HG03521 (cell line): Measurements from ENCODE around the gene CCDC24.

Experiments used
- ATAC-seq: cut with Tn5 transposase; IDR thresholded peaks from one replicate; pipeline ENCODE4 v1.9.1; 2021; ENCODE audit warnings: mild to moderate bottlenecking, moderate library complexity; ENCODE audit not compliant: unreplicated experiment

CCDC24 gene

DNA sequence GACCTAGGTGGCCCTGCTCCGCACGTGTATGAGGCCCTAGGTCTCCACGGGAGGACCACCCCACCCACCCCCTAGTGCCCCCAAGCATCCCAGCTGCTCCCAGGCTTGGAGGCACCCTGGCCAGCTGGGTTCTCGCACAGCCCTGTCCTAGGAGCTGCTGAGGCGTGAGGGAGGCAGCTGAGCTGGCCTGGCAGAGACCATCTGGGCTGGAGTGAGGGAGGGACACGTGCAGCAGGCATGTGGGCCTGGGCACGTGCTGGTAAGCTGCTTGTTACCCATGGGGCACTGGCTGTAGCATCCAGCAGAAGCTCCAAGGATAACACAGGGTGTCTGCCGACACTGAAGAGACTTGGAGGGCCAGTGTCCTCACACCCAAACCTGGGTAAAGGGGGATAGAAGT is 29.8 kb downstream of the CCDC24 start:
- ATAC-seq = no peak

DNA sequence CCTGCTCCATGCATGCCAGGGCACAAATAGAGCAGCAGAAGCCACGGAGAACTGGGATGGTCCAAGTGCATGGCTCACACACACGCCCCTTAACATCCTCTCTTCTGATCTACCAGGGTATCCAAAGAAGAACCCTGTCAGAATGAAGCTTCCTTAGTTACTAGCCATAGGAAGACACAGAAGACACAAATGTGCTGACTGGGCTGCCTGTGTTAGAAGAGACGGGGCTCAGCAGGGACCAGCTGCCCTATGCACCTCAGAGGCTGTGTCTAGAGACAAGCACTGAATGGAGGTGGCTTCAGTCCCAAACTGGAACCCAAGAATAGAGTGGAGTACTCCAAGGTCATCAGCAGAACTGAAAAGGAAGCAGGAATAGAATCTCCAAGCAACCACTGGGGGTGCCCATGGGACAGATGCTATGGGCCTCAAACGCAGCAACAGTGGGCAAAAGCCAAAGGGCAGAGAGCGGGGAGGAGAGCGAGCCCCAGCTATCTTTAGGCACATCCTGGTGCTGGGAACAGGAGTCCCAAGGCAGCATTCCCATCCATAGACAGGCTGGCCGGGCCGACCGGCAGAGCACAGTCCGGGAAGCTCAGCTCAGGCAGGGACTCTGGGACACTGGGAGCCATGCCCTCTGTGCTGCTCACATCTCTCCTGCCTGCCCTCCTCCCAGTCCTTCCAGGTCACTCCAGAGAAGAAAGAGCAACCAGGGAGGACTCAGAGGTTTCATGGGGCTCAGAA is 30.4 kb downstream of the CCDC24 start:
- ATAC-seq = no peak

- ATAC-seq = no peak
These were observed 32.9 kb downstream of the CCDC24 start for GRCh38 chr1:44024031-44024902.

GRCh38 chr1:44024903-44025525 is 33.6 kb downstream of the CCDC24 start:
- ATAC-seq = no peak

DNA sequence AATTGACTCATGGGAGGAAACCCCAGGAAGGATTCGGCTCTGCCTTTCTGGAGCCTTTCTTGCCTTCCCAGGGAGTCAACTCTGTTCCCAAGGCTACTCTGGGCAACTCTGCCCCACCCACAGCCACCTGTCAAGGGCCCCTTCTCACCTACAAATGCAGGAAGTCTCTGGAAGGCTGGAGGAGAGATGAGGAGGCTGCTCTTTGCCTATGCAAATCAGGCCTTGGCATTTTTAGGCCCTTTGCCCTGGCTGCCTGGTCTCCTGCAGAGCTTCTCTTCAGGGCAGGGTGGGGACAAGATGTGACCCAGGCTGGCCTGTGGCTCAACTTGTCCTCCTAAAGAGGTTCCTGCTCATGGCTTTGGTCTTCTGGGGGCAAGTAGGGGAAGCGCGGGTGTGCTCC is 34.4 kb downstream of the CCDC24 start:
- no peak for ATAC-seq

DNA sequence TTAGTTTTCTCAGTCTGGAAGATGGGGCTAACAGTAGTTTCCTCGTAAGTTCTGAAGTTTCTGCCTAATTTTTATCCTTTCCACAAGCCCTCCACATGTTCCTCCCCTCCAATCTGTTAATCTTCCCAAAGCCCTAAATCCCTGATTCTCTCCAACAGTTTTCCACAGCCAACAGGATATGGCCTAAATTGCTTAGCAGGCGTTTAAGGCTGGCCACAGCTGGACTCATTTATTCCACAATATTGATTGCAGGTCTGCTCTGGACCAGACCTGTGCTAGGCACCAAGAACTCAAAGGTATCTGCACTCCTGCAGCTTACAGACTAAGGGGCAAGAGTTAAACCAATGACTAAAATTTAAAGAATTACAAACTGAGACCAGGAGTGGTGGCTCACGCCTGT is 35.9 kb downstream of the CCDC24 start:
- ATAC-seq = no peak

DNA sequence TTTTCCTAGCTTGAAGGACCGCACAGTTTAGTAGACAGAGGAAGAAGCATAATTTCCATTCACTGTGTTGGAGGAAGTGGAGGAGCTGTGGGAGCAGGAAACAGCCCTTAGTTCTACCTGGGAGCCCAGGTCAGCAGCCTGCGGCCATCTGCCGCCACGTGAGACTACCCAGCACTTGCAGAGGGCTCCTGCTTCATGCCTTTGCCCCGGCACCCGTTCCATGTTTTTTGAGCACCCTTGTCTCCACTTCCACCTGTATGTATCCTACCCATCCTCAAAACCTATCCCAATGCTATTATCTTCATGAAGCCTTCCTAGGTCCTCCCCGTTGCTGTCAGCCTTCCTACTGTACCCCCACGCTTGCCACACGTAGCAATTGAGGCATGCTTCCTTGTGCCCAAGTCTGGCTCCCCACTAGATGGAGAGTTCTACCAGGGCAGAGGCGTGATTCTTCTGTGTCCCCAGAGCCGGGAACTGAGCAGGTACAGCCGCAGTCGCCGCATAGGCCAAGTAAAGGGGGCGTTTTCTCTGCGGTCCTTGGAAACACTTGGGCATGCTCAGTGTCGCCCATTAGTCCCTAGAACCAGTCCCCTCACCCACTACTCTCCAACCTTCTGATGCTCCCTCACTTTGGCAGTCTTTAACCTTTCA is 38.0 kb downstream of the CCDC24 start:
- peak; percentile 18 for ATAC-seq

GRCh38 chr1:44029911-44030604 is 38.7 kb downstream of the CCDC24 start:
- peak; percentile 70 for ATAC-seq

GRCh38 chr1:44030605-44031251 is 39.3 kb downstream of the CCDC24 start:
- ATAC-seq = peak; percentile 19

DNA sequence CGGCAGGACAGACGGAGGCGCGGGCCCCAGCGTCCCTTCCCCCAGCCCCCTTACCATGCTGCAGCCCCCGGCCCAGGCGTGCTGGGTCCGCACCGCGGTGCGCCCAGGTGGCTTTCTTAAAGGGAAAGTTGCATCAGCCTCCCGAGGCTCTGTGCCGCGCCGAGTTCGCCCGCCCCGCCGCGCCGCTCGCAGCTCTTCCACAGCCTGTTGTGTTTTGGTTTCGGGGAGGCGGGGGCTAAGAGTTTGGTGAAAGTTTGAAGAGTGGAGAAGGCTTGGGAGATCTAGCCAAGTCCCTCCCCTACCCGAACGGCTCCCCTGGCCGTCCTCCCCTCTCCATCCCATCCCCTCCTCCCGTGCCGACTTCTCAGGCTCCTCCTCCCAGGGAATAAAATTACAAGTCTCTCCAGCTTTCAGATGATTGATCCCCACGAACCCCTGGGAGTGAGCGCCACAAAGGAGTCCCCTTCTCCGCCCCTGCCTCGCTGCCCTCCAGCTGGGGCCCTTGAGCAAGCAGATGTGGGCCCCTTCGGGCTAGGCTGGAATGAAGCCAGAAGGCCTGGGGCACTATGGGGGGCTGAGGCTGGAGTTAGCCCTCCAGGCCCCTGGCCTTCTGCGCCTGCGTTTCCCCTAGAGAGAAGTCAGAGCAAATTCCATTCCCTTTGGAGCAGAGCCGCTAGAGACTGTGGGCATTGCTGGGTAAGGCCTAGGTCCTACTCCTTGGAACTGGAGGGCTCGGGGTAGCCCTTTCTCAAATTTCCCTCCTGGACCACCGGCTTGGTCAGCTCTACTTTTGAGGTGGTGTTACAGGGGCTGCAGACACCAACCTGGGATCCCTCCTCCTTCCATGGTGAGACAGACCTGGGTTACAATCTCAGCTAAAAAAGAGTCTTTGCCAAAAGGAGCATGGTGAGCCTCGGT is 40.1 kb downstream of the CCDC24 start, which contains the start of gene SLC6A9:
TSS of gene SLC6A9 (minus strand) at position 211 of the 918 bp plus-strand sequence. CDS start 7,185 bp downstream, outside the sequence.
- no peak for ATAC-seq

DNA sequence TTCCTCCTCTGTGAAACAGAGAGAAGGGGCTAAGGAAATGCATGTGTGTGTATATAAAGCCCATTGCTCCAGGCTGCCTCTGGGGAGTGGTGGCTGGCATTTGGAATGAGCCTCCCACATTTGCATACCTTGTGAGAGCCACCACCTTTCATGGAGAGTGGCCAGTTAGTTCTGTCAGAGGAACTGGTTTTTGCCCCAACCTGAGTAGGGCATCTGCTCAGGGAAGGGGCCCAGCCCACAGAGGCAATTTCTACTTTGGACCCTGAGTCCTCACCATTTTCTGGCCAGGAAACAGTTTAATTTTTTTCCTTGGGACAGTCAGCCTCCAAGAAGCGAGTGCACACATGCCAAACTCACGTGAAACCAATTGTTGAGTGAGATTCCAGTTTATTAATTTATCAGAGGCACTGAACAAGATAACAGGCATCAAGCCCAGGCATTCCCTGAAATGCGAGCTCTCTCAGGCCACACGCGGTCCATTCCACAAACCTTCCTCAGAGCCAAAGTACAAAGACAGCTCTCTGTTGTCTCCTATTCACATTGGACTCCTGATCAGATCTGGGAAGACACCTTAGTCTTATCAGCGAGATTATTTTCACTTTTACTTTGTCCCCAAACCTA is 40.9 kb downstream of the CCDC24 start:
- ATAC-seq = no peak

- no peak for ATAC-seq
These were observed 41.7 kb downstream of the CCDC24 start for GRCh38 chr1:44033041-44033575.

DNA sequence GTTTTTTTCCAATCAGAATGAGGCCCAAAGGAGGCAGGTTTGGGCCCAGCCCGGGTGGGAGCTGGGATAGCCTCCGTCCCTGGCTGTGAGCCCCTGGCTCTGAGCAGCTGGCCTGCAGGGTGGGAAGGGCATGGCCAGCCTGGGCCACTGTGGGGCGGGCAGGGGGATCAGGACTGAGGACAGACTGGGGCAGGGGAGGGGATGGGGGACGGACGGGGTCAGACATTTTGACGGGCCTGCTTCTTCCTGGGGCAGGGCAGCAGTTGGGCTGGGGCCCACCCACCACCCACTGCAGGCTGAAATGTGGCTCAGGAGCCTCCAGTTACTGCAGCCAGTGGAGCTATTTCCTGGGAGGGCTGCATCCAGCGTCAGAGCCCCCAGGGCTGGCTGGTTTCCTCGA is 42.4 kb downstream of the CCDC24 start:
- ATAC-seq = no peak

DNA sequence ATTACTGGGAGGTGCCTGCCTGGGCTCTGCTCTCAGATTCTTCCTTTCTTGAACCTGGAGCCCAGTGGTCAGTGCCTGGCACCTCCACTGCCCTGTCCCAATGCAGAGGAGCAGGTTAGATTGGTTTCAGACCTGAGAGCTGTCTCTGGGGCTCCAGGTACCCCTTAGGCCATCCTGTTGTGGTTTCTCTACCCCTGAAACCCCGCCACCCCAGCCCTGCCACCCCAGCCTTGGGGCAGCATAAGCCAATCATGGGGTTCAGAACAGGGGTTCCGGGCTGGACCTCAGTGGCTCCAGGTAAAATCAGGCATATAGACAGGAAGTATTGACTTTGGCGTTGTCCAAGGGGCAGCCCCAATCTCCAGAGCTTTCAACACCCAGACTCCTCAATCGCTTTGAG is 43.0 kb downstream of the CCDC24 start:
- no peak for ATAC-seq

- no peak for ATAC-seq
These were observed 43.7 kb downstream of the CCDC24 start for GRCh38 chr1:44034976-44035716.

DNA sequence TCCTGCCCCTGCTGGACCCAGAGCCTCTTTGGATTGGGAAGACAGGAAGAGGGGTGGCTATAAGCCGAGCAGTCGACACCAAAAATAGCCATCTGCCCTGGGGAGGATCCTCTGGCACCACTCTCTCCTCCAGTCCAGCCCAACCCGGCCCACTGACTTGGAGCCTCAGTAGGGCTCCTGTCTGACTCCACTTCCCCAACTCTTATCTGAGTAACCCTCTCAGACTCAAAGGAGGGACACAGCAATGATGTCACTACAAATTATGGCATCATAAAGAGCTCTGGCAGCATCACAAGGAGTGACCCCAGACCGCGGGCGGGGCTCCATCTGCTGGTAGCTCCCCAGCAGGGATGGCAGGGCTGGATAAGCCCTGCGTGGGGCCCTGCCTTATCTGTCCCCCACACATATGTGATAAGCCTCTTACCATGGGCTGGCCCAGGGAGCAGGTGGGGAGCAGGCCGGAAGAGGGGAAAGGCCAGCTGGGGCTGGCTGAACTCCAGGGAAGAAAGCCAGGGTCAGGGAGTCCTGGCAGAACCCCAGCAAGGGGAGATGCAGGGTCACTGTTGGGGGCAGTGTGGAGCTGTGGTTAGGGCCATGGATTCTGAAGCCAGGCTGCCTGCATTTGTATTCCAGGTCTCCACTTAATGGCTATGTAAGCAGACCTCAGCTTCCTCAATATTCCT is 44.5 kb downstream of the CCDC24 start:
- no peak for ATAC-seq
